ENCODE measurements around the gene SRBD1.

SRBD1 gene

GRCh38 chr2:45379399-45380087 is 231.5 kb downstream of the SRBD1 start:
- DNase-seq (ENCODE audit: low read depth in 3 of 3): no peak

DNA sequence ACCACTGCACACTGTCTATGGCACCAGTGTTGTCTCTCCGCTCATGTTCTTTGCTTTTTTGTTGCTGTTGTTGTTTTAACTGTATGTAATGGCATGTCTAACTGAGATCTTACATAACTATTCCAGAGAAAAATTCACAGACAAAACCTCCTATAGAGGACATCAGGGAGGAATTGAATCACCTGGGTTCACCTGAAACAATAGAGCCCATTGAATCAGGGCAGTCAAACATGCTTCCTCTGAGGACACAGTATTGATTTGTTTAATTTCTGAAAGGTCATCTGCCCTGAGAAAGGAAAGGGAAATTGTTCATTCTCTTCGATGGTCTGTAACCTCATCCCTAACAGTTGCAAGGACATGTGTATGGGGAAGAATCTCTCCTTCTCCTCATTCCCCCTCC is 237.5 kb downstream of the SRBD1 start:
- DNase-seq (ENCODE audit: low read depth in 3 of 3): no peak

DNA sequence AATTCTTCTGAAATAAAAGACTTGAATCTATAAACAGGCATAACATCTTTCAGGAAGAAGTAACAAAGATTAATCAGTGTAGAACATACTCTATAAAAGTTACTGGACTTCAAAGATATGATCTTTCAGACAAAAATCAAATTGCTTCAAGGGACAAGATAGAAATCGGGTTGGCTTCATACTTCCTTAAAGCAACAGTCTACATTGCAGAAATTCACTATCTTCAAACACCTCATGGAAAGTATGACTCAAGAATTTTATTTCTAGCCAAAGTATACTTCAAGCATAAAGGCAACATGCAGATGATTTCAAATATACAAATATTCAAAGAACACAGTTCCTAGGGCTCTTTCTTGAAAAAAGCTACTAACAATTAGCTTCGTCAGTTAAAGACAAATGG is 240.7 kb downstream of the SRBD1 start:
- no peak for DNase-seq (ENCODE audit: low read depth in 3 of 3)

DNA sequence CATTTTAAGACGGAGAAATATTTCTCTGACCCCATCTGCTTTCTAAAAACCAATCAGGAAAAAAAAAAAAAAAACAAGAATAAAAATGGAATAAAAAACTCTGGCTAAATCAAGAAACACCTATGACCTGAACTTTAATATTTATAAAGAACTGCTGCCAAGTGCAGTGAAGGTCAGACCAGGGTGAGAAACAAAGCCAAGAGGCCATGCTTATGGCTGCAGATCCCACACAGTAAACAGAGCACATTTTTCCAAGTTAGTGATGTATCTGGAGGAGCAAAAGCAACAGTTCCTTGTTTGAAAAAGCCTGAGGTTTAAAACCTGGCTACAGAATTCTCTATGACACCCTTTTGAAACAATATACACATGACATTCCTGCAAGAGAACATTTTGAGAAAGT is 242.3 kb downstream of the SRBD1 start:
- no peak for DNase-seq (ENCODE audit: low read depth in 3 of 3)

GRCh38 chr2:45361666-45362065 is 249.4 kb downstream of the SRBD1 start:
- no peak for DNase-seq (ENCODE audit: low read depth in 3 of 3)

DNA sequence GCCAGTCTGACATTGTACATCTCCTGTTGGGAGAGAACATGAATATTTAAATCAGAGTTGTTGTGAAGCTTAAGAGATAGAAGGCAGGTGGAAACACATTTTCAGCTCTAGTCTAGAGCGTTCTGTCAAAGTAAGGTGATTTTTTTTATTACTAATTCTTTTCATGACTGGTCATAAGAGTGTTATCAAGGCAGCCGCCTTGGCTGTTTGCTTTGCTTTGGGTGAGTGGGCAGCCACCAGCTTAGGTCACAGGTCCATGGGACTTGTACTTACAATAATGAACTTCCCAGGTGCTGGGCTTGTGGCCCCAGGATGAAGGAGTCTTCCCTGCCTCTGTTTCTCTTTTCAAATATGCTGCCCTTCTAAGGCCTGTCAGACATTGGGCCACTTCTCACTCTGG is 256.3 kb downstream of the SRBD1 start:
- DNase-seq (ENCODE audit: low read depth in 3 of 3): no peak

DNA sequence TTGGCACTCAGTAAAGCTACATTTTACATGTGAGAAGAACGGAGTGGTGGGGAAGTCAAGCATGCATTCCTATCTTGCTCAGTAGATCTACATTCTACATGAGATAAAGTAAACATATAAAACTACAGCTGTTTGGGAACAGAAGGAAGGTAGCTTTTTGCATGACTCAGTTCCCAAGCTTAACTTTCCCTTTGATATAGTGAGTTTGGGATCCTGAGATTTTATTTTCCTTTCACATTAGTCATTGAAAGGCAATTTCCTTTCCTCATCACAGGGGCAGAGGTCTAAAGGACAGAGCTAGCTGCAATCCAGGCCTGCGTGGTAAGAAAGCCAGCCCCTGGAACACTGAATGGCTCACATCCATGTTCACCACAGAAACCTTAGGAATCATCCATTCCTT is 257.2 kb downstream of the SRBD1 start:
- no peak for DNase-seq (ENCODE audit: low read depth in 3 of 3)

DNA sequence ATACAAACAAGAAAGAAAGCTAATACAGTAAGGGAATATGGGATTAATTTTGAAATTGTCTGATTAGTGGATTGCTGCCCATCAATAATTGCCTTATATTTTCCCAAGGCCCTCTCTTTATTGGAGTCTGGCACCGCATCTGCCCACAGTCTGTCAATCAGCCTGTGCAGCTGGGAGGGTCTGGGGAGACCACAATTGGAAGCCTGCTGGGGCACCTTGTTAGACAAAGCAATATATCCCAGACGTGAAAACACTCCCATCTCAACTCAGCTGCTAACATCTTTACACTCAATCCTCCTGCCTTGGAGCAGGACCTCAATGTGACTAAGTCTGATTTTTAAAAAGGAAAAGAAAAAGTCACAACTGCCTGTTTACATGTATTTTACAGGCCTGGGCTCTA is 258.6 kb downstream of the SRBD1 start:
- DNase-seq (ENCODE audit: low read depth in 3 of 3): no peak

DNA sequence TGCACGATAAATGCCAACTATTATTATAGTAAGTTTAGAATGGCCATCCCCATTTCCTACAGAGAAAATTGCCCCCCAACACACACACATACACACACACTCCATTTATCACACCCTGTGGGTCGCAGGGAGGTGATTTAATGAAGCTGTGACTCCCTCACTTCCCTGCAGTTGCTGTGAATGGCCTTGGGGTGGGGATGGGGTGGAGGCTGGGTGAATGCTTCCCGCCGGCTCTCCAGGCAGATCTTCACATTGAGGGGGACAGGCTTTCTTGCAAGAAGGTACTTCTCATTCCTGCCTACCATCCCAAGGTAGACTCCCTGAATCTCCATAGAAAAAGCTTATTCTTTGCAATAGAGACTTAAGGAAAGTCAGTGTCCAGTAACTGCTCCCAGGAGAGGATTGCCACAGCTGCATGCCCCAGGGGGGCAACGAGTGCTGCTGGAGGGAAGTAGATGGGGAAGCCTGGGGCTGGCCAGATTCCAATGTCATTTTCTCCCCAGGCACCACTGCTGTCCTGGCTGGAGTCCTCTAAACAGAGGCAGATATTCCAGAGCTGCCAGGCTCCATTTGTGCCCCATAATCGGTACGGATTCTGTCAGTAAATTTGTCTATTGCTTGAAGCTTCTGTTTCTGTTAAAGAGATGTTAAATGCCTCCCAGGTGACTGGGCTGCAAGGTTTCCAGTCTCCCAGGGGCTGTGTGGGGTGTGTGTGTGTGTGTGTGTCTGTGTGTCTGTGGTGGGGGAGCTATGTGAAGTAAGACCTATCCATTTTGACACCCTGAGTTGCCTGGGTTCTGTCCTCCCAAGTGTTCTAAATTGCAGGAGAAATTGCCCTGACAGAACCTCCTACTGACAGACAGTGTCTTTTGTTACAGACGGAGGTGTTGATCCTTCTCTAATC is 265.5 kb downstream of the SRBD1 start:
- no peak for DNase-seq (ENCODE audit: low read depth in 3 of 3)

GRCh38 chr2:45344502-45344901 is 266.6 kb downstream of the SRBD1 start:
- DNase-seq (ENCODE audit: low read depth in 3 of 3): no peak

- no peak for DNase-seq (ENCODE audit: low read depth in 3 of 3)
These were observed 267.0 kb downstream of the SRBD1 start for GRCh38 chr2:45344071-45344470.

DNA sequence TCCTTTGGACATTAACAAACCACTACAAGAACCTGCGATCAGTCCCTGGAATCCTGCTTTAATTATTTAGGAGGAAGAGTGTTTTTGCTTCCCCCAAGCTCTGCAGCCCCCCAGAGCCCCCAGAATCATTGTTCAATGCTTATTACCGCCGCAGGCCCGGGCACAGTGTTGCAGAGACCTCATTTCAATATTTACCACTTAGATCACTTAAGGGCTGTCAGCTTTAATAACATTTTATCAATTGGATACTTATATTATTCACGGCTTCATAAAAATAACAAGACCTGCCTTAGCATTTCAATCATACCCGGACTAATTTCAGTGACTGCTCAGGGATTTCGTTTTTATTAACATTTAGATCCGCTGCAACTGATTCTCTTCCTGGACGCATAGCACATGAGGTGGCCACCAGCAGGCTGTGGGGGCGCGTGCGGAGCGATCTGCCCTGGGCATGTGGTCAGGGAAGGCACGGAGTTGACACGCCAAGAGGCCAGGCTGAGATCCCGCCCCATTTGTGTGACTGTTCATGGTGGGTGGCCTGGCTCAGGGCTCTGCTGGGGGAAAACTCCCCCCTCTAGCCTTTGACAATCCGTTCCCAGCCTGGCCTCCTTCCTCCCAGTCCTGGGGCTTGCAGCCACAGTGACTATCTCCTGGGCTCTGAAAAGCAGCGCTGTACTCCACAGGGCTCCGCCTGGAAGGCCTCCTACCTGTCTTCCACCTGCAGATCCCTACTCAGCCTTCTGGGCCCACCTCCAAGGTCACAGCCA is 267.6 kb downstream of the SRBD1 start:
- no peak for DNase-seq (ENCODE audit: low read depth in 3 of 3)

GRCh38 chr2:45340318-45340717 is 270.7 kb downstream of the SRBD1 start:
- DNase-seq (ENCODE audit: low read depth in 3 of 3): no peak

- DNase-seq (ENCODE audit: low read depth in 3 of 3): no peak
These were observed 271.8 kb downstream of the SRBD1 start for GRCh38 chr2:45339253-45339652.
